CD4-positive, alpha-beta T cell treated with Interferon alpha-2 for 1 hour (primary cell): ENCODE measurements around the gene PLCB3.

ENCODE experiments used
- DNase-seq, 2 donors: peaks; one replicate each; pipeline ENCODE4 v3.0.0-alpha.2; 2020 to 2022

The PLCB3 gene

GRCh38 chr11:64252003-64252872 lies 908 bp downstream of the PLCB3 start:
- no peak for DNase-seq

- no peak for DNase-seq
Measured at GRCh38 chr11:64253043-64253442, 1.7 kb downstream of the PLCB3 start.

- no peak for DNase-seq
Measured at GRCh38 chr11:64253481-64253880, 2.2 kb downstream of the PLCB3 start.

GRCh38 chr11:64254326-64254725 lies 3.0 kb downstream of the PLCB3 start:
- DNase-seq: no peak

- DNase-seq: no peak
Measured at GRCh38 chr11:64255135-64256128, 4.1 kb downstream of the PLCB3 start.

- DNase-seq: no peak
Measured at GRCh38 chr11:64256300-64256699, 5.0 kb downstream of the PLCB3 start.

GRCh38 chr11:64258356-64258755 lies 7.0 kb downstream of the PLCB3 start:
- DNase-seq: no peak

- no peak for DNase-seq
Measured at GRCh38 chr11:64258946-64259532, 7.7 kb downstream of the PLCB3 start.

- no peak for DNase-seq
Measured at GRCh38 chr11:64259533-64260067, 8.3 kb downstream of the PLCB3 start.

GRCh38 chr11:64260147-64260708 lies 8.9 kb downstream of the PLCB3 start:
- DNase-seq: no peak

GRCh38 chr11:64261556-64262080 lies 10.3 kb downstream of the PLCB3 start:
- DNase-seq: no peak

- DNase-seq: no peak
Measured at GRCh38 chr11:64262271-64263002, 11.1 kb downstream of the PLCB3 start.

GRCh38 chr11:64263021-64263946 lies 12.0 kb downstream of the PLCB3 start:
- DNase-seq: no peak

- no peak for DNase-seq
Measured at GRCh38 chr11:64263947-64264317, 12.6 kb downstream of the PLCB3 start.

- no peak for DNase-seq
Measured at GRCh38 chr11:64264371-64264852, 13.1 kb downstream of the PLCB3 start.

GRCh38 chr11:64265176-64266160 lies 14.1 kb downstream of the PLCB3 start:
- DNase-seq: no peak

- no peak for DNase-seq
Measured at GRCh38 chr11:64266339-64266738, 15.0 kb downstream of the PLCB3 start.

- DNase-seq: no peak
Measured at GRCh38 chr11:64267207-64267945, 16.0 kb downstream of the PLCB3 start.
